NOMO-1 treated with DMSO at 0.1 percent for 48 hours (cell line): Measurements from ENCODE around the gene DHCR24.
A peak's percentile ranks its signal among the peaks of the same experiment; 100 is the strongest.

Source experiments
- DNase-seq: peaks from one replicate; lab custom pipeline; 2025; ENCODE audit not compliant: unreplicated experiment; lab: John Stamatoyannopoulos, UW

Gene DHCR24

DNA sequence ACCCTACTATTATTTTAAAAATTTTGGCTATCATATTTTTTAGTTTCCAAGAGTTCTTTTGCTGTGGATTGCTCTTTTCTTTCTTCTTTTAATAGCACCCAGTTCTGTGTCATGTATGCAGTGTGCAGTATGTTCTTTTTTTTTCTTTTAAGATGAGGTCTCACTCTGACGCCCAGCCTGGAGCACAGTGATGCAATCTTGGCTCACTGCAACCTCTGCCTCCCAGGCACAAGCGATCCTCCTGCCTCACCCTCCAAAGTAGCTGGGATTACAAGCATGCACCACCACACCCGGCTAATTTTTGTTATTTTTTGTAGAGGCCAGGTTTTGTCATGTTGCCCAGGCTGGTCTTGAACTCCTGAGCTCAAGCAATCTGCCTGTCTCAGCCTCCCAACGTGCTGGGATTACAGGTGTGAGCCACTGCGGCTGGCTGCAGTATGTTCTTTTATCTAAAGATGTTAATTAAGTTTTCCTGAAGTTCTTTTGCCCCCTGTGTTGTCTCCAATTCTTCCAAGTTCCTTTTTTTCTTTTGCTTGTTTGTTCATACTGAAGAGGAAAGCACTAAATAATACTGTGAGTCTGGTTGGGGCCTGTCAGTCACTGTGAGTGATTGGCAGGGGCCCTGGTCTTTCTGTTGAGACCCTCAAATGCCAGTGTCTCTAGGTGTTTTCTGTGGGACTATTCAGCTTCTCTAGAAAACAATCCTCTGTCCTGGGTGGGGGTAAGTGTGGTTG lies 68.4 kb downstream of the DHCR24 start:
- no peak for DNase-seq

DNA sequence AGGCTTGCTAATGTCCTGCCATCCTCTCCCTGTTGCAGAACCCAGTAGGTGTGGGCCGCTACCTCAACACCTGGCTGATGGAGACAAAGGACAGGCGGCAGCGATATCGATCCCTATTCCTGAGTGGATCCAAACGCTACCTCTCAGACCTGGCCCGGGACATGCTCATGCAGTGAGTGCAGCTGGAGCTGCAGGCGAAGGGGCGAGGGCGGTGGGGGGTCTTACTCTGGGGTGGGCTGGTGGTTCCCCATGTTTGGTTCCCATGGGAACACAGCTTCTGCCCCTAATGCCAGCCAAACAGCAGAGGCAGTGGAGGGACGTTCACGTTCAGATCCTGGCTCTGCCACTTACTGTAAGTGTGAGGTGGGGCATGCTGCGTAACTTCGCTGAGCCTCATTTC lies 70.0 kb downstream of the DHCR24 start:
- DNase-seq = no peak

DNA sequence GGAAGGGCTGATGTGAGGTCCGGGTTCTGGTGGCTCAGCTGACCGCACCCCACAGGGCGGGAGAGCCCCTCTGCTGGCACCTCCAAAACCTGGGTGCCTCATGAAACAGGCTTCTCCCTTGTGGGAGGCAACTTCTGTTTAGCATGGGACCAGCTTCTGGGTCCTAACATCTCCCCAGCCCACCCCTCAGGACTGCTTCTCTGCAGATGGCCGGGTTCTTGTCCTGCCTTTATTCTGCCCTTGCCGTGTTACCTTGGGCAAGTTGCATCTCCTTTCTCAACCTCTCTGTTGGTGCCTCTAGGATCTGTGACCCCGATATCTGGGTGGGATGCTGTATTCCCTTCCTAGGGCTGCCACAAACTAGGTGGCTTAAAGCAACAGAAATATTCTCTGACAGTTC lies 70.9 kb downstream of the DHCR24 start:
- DNase-seq = no peak

DNA sequence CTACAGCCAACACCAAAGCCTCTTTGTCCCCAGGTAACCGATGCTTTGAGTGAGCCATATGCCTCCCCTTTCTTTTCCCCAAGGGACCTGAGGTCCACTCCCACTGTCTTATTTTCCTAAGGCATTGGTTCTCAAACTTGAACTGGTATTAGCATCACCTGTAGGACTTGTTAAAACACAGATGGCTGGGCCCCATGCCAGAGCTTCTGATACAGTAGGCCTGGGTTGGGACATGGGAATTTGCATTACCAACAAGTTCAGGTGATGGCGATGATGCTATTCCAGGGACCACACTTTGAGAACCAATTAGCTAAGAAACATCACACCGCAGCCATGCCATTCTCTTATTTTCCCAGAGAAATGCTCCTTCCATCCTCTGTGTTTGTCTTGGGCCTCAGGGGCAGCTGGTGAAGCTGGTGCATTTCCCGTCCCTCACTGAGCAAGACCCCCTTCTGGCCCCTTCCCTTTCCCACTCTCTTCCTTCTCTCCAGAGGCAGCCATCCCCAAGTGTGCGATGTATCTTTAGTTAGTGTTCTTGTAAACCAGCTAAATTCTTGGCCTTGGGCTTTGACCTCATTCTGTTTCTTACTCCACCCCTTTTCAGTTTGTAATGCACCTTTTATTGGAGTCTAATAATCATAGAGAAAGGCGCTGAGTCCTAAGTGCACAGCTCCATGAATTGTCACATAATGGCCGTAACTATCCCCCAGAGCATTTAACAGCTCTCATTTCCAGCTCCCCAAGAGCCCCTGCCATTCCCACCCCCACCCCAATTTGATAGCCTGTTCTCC lies 71.7 kb downstream of the DHCR24 start:
- no peak for DNase-seq

DNA sequence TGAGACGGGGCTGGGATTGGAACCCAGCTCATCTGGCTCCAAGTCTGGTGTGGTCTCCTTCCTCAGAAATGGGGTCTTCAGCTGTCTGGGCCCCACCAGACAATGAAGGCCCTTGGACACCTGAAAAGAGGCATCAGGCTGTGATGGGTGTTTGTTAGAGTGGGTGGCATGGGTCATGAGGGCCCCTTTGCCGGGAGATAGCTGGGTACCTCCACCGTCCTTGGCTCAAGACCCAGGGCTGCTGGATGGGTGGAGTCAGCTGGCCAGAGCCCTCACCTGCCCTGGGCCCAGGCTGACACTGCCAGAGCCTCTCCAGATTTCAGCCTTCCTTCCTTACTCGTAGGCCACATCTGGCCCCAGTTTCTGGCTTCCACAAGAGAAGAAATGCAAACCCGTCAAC lies 72.4 kb downstream of the DHCR24 start:
- DNase-seq = no peak

DNA sequence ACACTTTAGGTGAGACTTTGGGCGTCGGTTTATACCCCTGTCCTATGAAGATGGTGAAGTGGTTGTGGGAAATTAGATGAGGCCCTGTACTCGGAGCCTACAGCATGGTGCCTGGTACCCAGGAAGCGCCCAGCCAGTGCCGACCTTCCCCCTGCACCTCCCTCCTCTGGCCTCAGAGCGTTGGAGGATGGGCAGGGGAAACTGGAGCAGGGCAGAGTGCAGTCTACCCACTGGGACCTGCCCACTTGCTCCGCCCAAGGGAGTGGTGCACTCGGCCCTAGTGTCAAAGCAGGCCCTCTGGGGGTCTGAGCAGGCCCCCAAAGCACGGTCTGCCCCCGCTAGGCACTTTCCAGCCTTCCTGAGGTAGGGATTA lies 72.9 kb downstream of the DHCR24 start:
- DNase-seq = no peak

DNA sequence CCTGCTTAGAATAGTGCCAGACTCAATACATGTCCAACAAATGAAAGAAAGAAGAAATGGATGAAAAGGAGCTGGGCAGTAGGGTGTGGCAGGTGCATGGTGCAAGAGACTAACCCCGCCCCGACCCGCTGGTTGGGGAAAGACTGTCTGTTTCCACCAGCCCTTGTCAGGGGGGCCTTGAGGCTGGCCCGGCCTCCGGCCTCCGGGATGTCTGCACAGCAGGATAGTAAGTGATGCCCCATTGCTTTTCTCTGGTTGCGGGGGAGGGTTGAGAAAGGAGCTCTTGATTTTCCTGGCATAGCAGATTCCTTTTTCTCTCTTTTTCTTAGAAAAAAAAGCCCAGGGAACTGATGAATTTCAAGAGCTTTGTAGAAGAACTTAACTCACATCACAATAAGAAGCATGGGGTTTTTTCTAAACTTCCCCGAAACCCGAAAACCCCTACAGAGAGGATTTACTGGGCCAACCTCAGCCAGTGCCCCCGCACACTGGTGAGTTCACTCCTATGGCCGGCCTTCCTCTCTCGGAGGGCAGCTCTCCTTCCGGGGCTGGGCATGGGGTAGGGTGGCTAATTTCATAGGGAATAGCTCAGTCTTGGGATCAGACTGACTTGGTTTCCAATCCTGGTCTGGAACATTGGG lies 73.4 kb downstream of the DHCR24 start:
- DNase-seq = no peak

DNA sequence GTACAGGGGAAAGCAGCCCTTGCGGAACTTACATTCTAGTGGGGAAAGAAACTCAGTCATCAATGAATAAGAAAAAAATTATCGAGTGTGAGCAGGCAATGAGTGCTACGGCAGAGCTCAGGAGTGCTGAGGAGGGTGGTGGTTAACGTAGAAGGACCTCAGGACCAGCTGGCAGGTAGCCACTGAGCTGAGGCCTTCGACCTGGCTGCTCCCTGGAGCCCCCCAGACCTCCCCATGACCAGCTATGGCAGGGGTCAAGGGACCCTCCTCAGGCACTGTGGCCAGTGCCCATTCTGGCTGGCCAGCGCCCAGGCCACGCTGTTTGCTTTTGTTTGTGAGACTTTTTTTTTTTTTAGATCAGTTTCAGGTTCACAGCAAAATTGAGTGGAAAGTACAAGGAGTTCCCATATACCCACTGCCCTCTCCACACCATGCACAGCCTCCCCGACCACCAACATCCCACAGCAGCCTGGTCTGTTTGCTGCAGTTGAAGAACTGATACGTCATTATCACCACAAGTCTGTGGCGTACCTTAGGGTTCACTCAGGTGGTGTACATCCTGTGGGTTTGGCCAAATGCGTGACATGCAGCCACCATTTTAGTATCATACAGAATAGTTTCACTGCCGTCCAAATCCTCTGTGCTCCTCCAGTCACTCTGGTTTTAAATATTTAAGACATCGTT lies 74.1 kb downstream of the DHCR24 start:
- DNase-seq = no peak

DNA sequence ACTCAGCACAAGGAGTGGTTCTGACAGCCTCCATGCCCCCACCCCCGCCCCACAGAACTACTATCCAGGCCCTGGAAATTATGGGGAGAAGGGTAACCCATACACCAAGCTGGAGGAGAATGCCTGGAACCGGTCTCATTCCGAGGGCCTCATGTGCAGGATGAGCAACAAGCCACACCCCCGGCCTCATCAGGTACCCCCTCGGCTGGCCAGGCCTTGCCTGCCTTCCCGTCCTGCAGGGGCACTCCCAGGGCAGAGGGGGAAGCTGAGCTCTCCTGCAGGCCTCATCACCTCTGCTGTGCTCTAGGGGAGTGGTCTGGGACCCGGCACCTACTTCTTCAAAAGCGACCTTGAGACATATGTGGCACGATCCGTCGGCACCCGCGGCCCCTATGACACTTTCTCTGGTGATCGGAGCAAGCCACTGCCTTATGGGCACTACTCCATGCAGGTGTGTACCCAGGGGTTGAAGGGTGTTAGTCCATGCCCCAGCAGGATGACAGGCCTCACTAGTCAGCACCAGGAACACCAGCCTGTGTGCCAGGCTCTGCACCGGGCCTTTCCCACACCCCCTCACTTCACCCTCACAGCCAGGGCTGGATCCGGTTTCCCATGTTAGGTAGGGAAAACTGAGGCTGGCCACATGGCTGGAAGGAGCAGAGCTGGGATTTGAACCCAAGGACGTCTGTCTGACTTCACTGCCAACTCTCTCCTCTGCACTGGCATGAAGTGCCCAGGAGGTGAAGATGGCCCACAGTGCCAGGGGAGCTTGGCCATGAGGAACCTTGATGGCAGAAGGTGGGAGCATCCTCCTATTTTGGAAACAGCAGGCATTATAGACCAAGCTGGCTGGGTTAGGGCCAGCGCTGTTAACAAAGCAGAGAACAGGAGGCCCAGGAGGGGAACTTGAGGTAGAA lies 75.0 kb downstream of the DHCR24 start:
- DNase-seq = no peak

DNA sequence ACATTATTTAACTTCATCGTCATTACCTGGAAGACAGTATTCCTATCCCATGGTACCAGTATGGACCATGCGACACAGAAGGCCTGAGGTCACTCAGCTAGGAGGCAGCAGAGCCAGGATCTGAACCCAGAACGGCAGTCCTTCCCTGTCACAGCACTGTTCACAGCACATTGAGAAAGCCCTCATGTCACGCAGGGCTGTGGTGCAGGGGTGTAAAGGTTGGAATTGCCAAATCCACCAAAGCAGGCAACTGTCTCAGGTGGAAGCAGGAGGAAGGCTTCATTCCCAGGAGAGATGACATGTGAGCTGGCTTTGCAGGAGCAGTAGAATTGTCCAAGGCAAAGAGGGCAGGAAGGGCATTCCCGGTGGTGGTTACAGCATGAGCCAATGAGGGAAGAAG lies 75.9 kb downstream of the DHCR24 start:
- DNase-seq = no peak

DNA sequence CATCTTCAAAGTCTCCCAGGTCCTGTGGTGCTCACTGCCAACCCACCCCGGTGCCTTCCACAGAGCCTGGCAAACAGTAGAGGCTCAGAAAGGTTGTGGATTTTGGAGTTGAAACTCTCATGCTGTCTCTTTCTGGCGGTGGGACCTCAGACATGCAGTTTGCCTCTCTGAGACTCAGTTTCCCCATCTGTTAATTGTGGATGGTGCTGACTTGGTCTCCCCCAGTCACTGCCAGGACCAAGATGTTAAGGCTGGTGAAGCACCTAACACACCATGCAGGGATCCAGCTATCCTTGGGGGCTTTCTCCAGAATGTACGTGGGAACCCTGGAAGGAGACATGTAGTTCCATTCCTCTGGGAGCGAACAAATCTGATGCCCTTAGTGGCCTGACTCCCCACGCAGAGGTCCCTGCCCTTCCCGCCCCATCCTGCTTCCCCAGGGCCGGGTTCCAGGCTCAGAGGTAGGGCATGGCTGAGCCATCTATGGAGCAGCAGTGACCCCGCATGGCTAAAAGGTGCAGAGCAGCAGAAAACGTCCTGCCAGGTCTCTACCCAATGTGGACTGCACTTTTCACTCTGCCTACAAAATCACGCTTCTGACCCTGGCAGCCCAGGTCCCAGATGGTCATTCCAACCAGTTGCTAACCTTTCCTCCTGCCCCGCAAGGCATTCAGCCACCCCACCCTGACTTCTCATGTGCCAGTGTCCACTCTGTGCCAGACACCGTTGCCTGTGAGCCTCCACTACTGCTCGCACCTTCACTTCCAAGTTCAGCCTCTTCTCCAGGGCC lies 76.6 kb downstream of the DHCR24 start:
- DNase-seq = peak; percentile 31

DNA sequence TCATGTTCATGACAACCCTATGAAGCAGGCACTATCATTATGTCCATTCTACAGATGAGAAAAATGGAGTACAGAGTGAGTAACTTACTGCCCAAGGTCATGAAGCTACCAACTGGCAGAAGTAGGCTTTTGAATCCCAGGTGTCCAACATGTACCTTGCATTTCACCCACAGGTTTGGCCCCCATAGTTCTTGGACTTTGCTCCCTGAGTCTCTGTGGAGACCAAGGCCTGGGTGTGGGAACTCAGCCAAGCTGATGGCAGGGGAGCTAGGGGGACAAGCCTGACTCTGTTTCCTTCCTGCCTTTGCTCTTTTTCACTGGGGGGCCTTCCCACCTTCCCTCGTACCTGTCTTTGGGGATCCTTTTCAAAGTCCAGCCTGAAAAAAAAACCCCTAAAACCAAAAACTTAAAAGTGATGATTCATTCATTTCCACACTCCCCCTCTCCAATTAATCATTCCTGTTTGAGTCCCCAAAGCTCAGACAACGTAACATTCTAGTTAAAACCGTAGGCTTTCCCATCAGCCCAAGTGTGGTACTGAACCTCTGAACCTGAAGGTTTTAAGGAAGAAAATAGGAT lies 77.4 kb downstream of the DHCR24 start:
- no peak for DNase-seq

DNA sequence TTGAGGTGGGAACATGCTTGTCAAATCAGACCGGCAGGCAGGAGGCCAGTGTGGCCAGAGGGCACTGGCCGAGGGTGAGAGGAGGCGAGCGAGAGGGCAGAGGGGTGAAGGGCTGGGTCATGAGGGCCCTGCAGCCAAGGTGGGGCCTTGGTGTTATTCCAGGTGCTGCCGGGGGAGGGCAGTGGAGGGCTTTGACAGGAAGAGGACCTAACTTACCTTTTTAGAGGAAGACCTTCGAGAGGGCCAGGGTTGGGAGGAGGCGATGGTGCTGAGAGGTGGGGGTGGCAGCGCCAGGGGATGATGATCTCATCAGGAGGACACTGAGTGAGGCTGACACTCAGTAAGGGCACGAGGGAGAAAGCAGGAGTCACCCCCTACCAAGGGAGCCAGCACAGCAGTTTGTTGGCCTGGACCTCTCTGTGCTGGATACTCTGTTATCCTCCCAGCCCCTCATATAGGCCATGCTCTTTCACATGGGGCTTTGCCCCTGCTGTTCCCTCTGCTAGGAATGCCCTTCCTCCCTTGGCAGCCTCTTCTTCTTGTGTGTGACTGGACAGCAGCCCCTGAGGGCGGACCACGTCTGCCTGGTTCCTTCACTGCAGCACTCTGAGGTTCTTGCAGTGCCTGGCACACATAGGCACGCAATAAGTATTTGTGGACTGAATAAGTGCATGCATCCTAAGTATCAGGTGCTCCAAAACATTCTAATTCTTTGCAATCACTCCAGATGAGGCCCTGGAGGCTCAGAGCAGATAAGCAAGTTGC lies 78.4 kb downstream of the DHCR24 start:
- no peak for DNase-seq

DNA sequence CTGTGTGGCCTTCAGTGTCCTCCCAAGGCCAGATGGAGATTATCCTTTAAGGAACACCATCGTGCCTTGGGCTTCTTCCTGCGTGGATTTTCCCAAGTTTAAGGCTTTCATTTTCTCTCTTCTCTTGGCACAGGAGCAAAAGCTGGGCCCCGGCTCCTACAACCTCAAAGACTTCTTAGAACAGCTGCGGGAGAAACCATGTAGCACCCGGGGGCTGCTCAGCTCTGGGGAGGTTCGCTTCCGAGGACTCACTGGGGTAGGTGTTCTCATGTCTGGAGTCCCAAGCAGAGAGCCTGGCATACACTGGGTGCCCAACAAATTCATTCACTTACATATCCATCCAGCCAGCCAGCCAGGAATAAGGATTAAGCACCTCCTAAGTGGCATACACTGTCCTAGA lies 79.2 kb downstream of the DHCR24 start:
- DNase-seq = no peak

DNA sequence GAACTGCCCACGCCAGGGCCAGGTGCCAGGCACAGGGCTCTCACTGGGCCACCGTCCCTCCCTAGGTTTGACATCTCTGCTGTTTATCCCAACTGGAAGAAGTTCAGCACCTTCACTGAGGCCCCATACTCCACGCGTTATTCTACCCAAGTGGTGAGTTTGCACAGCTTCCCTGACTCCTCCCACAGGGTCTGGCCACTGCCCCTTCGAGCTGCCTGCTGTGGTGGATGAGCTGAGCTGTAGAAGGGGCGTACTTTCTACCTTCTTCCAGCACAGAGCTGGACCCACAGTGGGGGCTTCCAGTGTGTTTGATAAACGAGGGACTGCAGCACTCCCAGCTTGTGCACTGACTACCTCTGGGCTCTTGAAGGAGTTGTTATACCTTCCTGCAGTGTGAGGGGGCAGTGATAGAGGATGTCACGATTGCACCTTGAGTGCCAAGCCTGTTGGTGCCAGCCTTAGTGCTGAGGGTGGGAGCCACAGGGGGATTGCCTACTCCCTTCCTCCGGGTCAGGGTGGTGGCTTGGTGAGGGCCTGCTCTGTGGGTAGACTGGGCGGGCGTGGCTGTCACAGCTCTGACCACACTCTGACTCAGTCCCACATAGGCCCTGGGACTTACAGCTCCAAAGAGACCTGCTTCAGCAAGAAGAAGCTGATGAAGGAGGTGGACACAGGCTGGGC lies 79.9 kb downstream of the DHCR24 start:
- peak; percentile 9 for DNase-seq

DNA sequence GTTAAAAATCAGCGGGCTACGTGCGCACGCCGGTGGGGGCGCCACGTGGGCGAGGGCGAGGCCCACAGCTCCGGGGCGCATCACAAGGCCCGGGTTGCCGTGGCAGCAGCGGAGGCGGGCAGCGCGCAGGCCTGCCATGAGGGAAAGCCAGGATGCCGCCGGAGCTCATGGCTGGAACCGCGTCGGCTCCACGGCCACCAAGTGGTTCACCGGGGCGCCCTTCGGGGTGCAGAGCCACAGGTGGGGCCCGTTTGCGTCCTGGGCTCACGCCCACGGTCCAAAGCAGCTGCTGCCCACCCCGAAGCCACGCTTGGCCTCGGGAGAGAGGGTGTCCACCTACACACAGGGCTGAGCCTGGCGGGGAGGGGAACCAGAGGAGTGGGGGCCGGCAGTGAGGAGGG lies 81.0 kb downstream of the DHCR24 start:
- no peak for DNase-seq

DNA sequence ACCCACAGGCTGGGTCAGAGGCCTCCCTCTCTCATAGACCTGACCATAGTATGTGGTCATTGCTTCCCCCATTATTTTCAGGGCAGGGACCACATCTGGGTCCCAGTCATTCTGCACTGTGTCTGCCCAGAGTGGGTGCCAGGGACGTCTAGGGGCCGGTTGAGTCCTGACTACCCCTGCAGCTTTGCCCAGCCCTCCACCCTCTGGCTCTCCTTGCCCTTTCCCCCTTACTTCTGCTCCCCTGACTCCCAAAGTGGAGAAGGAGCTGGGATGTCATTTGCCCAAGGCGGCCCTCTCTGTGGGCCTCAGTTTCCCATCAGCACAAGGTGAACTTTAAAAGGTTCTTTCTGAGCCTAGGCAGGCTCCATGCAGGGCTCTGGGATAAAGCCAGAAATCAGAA lies 81.5 kb downstream of the DHCR24 start:
- DNase-seq = no peak

DNA sequence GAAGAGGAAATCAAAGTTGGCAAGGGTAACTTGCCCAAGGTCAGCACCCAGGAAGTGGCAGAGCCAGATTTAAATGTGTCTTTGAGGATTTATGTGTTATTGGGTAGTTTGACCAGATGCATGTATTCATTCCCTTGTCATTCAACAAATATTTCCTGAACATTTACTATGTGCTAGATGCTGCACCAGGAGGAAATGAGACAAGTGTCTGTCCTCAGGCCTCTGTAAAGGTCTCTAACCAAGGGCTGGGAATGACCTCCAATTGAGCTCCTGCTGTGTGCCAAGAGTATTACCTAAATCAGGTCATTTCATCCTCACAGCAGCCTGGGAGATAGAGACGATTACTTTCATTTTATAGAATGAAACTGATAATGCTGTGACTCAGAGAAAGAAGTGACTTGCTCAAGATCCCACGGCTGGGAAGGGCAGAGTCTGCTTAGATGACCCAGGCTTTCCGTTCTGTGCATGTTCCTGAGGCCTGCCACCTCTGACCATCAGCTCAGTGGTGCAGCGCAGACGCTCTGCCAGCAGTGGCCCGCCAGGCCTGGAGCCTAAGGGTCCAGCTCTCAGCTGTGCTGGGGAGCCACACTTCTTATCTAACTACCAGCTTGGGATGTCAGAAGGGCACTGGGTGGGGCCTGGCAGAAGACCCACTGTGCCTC lies 82.4 kb downstream of the DHCR24 start:
- no peak for DNase-seq
